ENCODE results near the gene PTH2R.
A peak's percentile ranks its signal among the peaks of the same experiment; 100 is the strongest.
"Not testable (repeated sequence)": the region's sequence is repeated elsewhere in the genome, so short reads cannot be mapped to it uniquely, and the experiment has no call there.

Gene PTH2R

GRCh38 chr2:208406474-208407451, at the start of gene PTH2R:
Gene PTH2R (plus strand): TSS chr2:208406792. CDS start chr2:208407044, 252 bp downstream.
- no peak for DNase-seq (ENCODE audit: low read depth in 2 of 2)

- DNase-seq (ENCODE audit: low read depth in 2 of 2): no peak
Observed at GRCh38 chr2:208356846-208357574, 49.6 kb upstream of the PTH2R start.

GRCh38 chr2:208358758-208359631, 47.6 kb upstream of the PTH2R start:
- DNase-seq (ENCODE audit: low read depth in 2 of 2): no peak

- no peak for DNase-seq (ENCODE audit: low read depth in 2 of 2)
Observed at GRCh38 chr2:208359632-208359986, 47.0 kb upstream of the PTH2R start.

GRCh38 chr2:208360259-208361076, 46.1 kb upstream of the PTH2R start:
- DNase-seq (ENCODE audit: low read depth in 2 of 2): no peak

GRCh38 chr2:208361077-208361441, 45.5 kb upstream of the PTH2R start:
- DNase-seq (ENCODE audit: low read depth in 2 of 2): no peak

GRCh38 chr2:208363485-208363884, 43.1 kb upstream of the PTH2R start:
- DNase-seq (ENCODE audit: low read depth in 2 of 2): no peak

- DNase-seq (ENCODE audit: low read depth in 2 of 2): no peak
Observed at GRCh38 chr2:208366215-208367127, 40.1 kb upstream of the PTH2R start.

GRCh38 chr2:208369091-208369490, 37.5 kb upstream of the PTH2R start:
- no peak for DNase-seq (ENCODE audit: low read depth in 2 of 2)

GRCh38 chr2:208370881-208371633, 35.5 kb upstream of the PTH2R start:
- DNase-seq (ENCODE audit: low read depth in 2 of 2): no peak

GRCh38 chr2:208371634-208371935, 35.0 kb upstream of the PTH2R start:
- no peak for DNase-seq (ENCODE audit: low read depth in 2 of 2)

- DNase-seq (ENCODE audit: low read depth in 2 of 2): peak in 1 of 2 donors; percentile 7
Observed at GRCh38 chr2:208373460-208374089, 33.0 kb upstream of the PTH2R start.

- no peak for DNase-seq (ENCODE audit: low read depth in 2 of 2)
Observed at GRCh38 chr2:208375491-208376068, 31.0 kb upstream of the PTH2R start.

- not testable (repeated sequence) for DNase-seq (ENCODE audit: low read depth in 2 of 2)
Observed at GRCh38 chr2:208377344-208377860, 29.2 kb upstream of the PTH2R start.

GRCh38 chr2:208379192-208379591, 27.4 kb upstream of the PTH2R start:
- DNase-seq (ENCODE audit: low read depth in 2 of 2): no peak

GRCh38 chr2:208384637-208385036, 22.0 kb upstream of the PTH2R start:
- DNase-seq (ENCODE audit: low read depth in 2 of 2): no peak

- no peak for DNase-seq (ENCODE audit: low read depth in 2 of 2)
Observed at GRCh38 chr2:208386541-208386940, 20.1 kb upstream of the PTH2R start.

- no peak for DNase-seq (ENCODE audit: low read depth in 2 of 2)
Observed at GRCh38 chr2:208389940-208390339, 16.7 kb upstream of the PTH2R start.
